NCI-H526 (cell line): ENCODE results near the gene ENTPD2.

Experiments used
- DNase-seq, 2 experiments: peaks; one replicate each; lab custom pipeline; 2025; lab: John Stamatoyannopoulos, UW

The ENTPD2 gene

GRCh38 chr9:137053944-137054931 lies at the start of gene ENTPD2:
TSS of gene ENTPD2 (minus strand) at chr9:137054061. CDS start at chr9:137053997, 64 bp downstream.
- DNase-seq, result peak in 1 of 2 experiments; percentile 74

- DNase-seq, result no peak
Measured at GRCh38 chr9:137103206-137103999, 49.5 kb upstream of the ENTPD2 start.

GRCh38 chr9:137099231-137099630 lies 45.4 kb upstream of the ENTPD2 start:
- no peak for DNase-seq

GRCh38 chr9:137097761-137098462 lies 44.1 kb upstream of the ENTPD2 start:
- no peak for DNase-seq

- DNase-seq, result no peak
Measured at GRCh38 chr9:137096785-137097546, 43.1 kb upstream of the ENTPD2 start.

- DNase-seq, result no peak
Measured at GRCh38 chr9:137095664-137096517, 42.0 kb upstream of the ENTPD2 start.

GRCh38 chr9:137089232-137089947 lies 35.5 kb upstream of the ENTPD2 start:
- no peak for DNase-seq

GRCh38 chr9:137088121-137088520 lies 34.3 kb upstream of the ENTPD2 start:
- no peak for DNase-seq

GRCh38 chr9:137087409-137087925 lies 33.6 kb upstream of the ENTPD2 start:
- no peak for DNase-seq

GRCh38 chr9:137086531-137087408 lies 32.9 kb upstream of the ENTPD2 start, which contains the start of gene MAN1B1:
TSS of gene MAN1B1 (plus strand) at chr9:137086985. CDS start at chr9:137087000, 15 bp downstream.
- DNase-seq, result peak; percentile 93 to 98

- no peak for DNase-seq
Measured at GRCh38 chr9:137085920-137086530, 32.2 kb upstream of the ENTPD2 start.

GRCh38 chr9:137084526-137084925 lies 30.7 kb upstream of the ENTPD2 start:
- no peak for DNase-seq

GRCh38 chr9:137083394-137084004 lies 29.6 kb upstream of the ENTPD2 start:
- DNase-seq, result no peak

- DNase-seq, result no peak
Measured at GRCh38 chr9:137082925-137083290, 29.0 kb upstream of the ENTPD2 start.

GRCh38 chr9:137082222-137082924 lies 28.5 kb upstream of the ENTPD2 start:
- no peak for DNase-seq

- DNase-seq, result no peak
Measured at GRCh38 chr9:137080260-137081122, 26.6 kb upstream of the ENTPD2 start.
